Measurements from ENCODE around the gene LRRC3C.

The LRRC3C gene

GRCh38 chr17:39980351-39981206 is 53.0 kb downstream of the LRRC3C start, which contains the start of gene PSMD3:
Gene PSMD3 (plus strand): TSS chr17:39980807. CDS start chr17:39980971, 164 bp downstream.
- peak; percentile 99 for DNase-seq

GRCh38 chr17:39981207-39981741 is 53.7 kb downstream of the LRRC3C start:
- DNase-seq, result no peak

GRCh38 chr17:39981766-39982375 is 54.3 kb downstream of the LRRC3C start:
- no peak for DNase-seq

- no peak for DNase-seq
Measured at GRCh38 chr17:39988206-39988810, 60.8 kb downstream of the LRRC3C start.

DNA sequence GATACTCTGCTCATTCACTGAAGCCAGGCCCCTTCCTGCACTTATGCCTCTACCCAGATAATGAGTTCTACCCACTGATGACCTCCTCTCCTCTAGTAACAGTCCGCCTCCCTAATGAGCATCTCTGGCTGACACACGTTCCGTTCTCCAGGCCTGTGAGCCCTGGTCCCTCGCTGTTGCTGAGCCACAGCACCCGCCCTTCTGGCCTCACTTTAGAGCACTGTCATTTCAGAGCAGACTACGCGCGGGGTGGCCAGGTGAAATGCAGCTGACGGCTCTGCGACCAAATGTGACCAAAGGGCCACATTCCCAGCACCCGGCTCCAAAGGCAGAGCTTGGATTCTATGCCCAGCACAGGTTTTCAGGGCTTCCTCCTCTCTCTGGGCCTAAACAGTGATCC is 66.9 kb downstream of the LRRC3C start:
- DNase-seq, result no peak

Measured in NCI-H526 (cell line).